ENCODE data around the gene TMEM165. TPM values are rescaled to one million over a fixed set of nuclear protein-coding genes. Genes with fewer than 3 reads are reported as not detected.
"Not testable (repeated sequence)": the region's sequence is repeated elsewhere in the genome, so short reads cannot be mapped to it uniquely, and the experiment has no call there.

The TMEM165 gene, protein sequence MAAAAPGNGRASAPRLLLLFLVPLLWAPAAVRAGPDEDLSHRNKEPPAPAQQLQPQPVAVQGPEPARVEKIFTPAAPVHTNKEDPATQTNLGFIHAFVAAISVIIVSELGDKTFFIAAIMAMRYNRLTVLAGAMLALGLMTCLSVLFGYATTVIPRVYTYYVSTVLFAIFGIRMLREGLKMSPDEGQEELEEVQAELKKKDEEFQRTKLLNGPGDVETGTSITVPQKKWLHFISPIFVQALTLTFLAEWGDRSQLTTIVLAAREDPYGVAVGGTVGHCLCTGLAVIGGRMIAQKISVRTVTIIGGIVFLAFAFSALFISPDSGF
- total RNA-seq (2014; rRNA removed; shearing (Covaris generic)): 112 and 117 TPM in 2 replicates
- polyA plus RNA-seq (2015; cell fraction: cytosol; rRNA removed): 113 and 146 TPM in 2 replicates
- polyA plus RNA-seq (2015; cell fraction: nucleus; rRNA removed): 71.9 and 124 TPM in 2 replicates

DNA sequence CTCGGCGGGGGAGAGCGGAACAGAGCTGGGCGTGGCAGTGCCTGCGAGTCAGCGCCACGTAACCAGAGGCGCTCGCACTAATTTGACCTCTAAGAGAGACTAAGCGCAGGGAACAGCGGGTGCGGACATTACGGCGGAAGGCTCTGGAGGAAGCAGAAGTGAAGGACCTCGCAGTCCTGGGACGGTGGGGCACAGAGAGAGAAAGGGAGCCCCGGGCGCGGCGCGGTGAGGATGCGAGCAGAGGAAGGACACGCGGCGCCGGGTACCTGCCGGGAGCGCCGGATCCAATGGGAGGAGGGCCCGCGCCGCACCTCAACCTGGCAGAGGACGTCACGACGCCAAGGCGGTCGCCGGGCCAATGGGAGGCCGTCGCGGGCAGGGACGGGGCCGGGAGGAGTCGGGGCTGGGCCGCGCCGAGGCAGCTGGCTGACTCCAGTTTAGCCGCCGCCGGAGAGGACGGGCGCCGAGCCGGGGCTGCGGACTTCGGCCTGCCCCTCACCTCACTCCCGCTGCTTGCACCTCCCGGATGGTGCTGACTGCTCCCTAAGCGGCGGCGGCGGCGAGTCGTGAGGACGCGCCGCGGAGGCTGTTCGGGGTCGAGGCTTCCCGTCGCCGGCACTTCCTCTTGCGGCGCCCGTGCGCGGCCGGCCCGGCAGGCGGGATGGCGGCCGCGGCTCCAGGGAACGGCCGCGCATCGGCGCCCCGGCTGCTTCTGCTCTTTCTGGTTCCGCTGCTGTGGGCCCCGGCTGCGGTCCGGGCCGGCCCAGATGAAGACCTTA lies at the start of gene TMEM165:
Gene TMEM165, plus strand, starts transcription at position 429 of the 779 bp plus-strand sequence. Its CDS starts 233 bp downstream, at position 662.
- DNase-seq (ENCODE audit: low read depth, low spot score): peak; percentile 79
- in situ Hi-C loops (cut with HindIII; ENCODE audit: low pct_unique_long_range_greater_than_20kb, low sequenced_read_pairs): no loop called here

DNA sequence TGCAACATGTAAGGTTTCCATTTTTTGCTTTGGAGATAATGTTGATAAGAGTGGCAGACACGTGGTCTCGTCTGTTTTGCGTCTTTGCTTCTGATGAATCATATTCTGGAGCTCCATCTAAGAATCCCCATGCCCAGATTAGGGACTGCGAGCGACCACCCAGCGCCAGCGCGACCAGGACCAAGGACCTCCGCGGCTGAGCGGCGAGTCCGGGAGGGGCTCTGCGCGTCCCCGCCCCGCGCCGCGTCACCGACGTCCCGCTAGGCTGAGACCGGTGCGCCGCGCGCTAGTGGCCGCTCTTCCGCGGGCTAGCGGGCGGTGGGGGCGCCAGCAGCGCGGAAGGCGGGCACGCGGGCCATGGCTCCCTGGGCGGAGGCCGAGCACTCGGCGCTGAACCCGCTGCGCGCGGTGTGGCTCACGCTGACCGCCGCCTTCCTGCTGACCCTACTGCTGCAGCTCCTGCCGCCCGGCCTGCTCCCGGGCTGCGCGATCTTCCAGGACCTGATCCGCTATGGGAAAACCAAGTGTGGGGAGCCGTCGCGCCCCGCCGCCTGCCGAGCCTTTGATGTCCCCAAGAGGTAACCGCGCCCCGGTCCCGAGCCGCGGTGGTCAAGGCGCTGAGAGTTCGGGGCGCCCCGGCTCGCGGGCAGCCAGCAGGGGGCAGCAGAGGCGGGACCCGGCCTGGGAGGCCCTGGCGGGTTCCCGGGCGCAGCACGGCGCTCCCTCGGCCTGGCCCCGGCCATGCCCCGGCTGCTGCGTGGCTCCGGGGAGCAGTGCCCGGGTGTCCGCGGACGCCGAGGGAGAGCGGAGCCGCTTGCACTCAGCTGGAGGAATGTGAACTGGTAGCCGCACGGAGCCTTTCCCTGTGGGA lies 49.5 kb upstream of the TMEM165 start, which contains the start of gene SRD5A3:
Gene SRD5A3, plus strand, starts transcription at position 263 of the 871 bp plus-strand sequence. Its CDS starts 95 bp downstream, at position 358.
- peak; percentile 70 for DNase-seq (ENCODE audit: low read depth, low spot score)
- in situ Hi-C loops (cut with HindIII; ENCODE audit: low pct_unique_long_range_greater_than_20kb, low sequenced_read_pairs): no loop called here

DNA sequence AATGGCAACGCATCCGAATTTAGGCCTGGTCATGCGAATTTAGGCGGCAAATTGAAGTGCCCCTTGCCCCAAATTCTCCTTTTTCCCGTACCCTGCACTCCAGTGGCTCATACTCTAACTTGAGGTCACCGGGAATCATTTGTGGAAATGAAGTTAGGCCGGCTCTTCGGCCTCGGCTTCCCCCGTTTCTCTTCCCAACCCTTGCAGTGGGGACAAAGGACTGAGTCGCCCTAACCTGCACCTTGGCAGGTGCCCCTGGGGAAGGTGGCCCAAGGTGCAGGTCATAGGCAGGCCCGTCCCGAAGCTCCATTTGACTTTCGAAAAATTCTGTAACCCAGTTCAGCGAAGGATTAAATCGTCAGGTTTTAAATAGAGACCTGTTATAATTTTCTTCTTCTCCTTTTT lies 48.9 kb upstream of the TMEM165 start:
- in situ Hi-C loops (cut with HindIII; ENCODE audit: low pct_unique_long_range_greater_than_20kb, low sequenced_read_pairs): no loop called here
- no peak for DNase-seq (ENCODE audit: low read depth, low spot score)

DNA sequence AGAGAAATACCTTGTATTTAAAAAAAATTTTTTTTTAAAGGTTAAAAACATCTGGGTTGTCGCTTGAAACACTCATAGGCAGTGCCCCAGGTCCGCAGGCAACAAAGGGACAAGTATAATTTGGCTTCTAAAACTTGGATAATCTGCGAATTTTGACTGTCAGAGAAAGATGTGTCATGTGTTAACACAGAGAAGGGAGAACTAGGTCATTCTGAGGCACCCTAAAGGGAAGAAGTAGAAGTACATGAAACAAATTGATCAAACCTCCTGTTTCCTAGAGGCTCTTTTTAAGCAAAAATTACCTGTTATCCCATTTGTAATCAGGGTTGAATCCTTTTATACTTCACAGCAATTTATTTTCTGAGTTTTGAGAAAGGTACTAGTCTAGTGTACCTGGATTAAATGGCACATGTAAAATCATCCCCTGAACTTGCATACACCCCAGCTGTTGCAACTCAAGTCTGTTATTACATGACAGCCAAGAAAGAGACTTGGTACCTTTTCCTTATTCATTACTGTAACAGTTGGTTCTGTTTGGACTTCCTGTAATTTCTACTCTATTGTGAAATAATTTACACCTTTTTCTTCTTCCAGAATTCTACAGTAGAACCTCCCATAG lies 48.0 kb upstream of the TMEM165 start:
- no peak for DNase-seq (ENCODE audit: low read depth, low spot score)
- in situ Hi-C loops (cut with HindIII; ENCODE audit: low pct_unique_long_range_greater_than_20kb, low sequenced_read_pairs): no loop called here

DNA sequence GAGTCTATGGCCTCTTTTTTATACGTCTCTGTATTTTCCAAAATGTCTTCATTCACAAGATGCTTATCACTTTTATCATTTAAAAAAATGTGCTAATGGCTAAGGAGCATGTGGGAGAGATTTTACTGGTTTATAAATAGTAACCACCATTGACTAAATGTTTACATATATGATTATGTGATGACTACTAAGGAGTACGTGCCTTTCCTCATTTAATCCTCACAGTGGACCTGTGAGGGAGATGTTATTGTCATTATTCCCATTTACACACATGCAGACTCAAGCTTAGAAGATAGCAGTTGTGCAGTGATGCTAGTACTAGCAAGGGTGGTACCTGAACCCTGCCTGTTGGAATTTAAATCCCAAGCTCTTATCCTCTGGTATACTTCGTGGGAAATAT lies 47.3 kb upstream of the TMEM165 start:
- DNase-seq (ENCODE audit: low read depth, low spot score): no peak
- in situ Hi-C loops (cut with HindIII; ENCODE audit: low pct_unique_long_range_greater_than_20kb, low sequenced_read_pairs): no loop called here

DNA sequence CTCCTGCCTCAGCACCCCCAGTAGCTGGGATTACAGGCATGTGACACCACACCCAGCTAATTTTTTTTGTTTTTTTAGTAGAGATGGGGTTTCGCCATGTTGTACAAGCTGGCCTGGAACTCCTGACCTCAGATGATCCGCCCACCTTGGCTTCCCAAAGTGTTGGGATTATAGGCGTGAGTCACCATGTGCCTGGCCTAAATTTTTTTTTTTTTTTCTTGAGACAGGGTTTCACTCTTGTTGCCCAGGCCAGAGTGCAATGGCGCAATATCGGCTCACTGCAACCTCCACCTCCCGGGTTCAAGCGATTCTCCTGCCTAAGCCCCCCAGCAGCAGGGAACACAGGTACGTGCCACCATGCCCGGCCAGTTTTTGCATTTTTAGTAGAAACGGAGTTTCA lies 44.9 kb upstream of the TMEM165 start:
- in situ Hi-C loops (cut with HindIII; ENCODE audit: low pct_unique_long_range_greater_than_20kb, low sequenced_read_pairs); DNase-seq (ENCODE audit: low read depth, low spot score): not testable (repeated sequence)

DNA sequence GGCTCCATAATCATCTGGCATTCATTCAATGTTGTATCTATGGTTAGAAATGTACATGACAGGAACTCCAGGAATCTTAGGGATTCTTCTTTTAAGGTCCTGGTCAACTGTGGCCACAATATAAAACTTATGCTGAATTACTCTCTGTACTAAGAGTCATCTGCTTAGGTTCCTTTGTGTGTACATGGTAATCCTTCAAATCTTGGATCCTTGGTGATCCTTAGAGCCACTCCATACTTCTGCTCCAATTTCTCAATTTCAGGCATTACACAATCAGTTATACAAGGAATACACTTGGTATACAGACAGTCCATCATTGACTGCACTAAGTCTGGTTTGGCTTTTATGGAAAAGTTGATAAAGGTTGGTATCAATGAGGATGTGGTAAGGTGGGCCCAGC lies 43.9 kb upstream of the TMEM165 start:
- in situ Hi-C loops (cut with HindIII; ENCODE audit: low pct_unique_long_range_greater_than_20kb, low sequenced_read_pairs): no loop called here
- no peak for DNase-seq (ENCODE audit: low read depth, low spot score)

DNA sequence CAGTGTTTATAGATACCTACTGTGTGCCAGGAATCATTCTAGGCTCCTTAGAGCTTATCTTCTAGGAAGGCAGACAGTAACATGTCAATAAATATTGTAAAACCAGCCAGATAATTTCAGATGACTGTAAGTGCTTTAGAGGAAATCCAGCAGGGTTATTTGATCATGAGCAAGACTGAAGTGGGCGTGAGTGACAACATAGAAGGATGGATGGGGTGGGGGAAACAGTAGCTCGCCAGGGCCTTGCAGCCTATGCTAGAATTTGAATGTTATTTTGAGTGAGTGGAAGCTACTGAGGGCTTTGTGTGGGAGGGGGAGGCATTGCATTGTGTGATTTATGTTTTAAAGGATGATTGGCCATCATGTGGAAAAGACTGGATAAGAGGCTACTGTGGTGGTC lies 43.0 kb upstream of the TMEM165 start:
- DNase-seq (ENCODE audit: low read depth, low spot score): no peak

DNA sequence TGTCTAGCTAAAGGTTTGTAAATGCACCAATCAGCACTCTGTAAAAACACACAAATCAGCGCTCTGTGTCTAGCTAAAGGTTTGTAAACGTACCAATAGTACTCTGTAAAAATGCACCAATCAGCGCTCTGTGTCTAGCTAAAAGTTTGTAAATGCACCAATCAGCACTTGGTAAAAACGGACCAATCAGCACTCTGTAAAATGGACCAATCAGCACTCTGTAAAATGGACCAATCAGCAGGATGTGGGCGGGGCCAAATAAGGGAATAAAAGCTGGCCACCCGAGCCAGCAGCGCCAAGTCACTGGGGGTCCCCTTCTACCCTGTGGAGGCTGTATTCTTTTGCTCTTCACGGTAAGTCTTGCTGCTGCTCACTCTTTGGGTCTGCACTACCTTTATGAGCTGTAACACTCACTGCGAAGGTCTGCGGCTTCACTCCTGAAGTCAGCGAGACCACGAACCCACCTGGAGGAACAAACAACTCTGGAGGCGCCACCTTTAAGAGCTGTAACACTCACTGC lies 42.5 kb upstream of the TMEM165 start:
- DNase-seq (ENCODE audit: low read depth, low spot score); in situ Hi-C loops (cut with HindIII; ENCODE audit: low pct_unique_long_range_greater_than_20kb, low sequenced_read_pairs): not testable (repeated sequence)

More for the DNA sequence above, 43.0 kb upstream of the TMEM165 start:
- in situ Hi-C loops (cut with HindIII; ENCODE audit: low pct_unique_long_range_greater_than_20kb, low sequenced_read_pairs): no loop called here

DNA sequence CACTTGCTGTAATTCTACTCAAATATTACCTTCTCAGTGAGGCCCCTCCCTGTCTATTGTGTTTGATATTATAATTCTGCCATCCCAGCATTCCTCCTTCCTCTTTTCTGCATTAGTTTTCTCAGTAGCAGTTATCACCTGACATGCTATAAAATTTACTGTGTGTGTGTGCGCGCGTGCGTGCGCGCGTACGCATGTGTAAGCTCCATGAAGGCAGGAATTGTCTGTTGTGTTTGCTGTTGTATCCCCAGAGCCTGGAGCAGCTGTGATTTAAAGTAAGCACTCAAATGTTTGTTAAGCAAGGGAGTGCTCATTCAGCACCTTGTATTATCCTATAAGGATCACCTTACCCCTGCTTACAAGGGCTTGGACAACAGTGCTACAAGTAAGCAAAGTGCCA lies 41.1 kb upstream of the TMEM165 start:
- in situ Hi-C loops (cut with HindIII; ENCODE audit: low pct_unique_long_range_greater_than_20kb, low sequenced_read_pairs): no loop called here
- DNase-seq (ENCODE audit: low read depth, low spot score): no peak

DNA sequence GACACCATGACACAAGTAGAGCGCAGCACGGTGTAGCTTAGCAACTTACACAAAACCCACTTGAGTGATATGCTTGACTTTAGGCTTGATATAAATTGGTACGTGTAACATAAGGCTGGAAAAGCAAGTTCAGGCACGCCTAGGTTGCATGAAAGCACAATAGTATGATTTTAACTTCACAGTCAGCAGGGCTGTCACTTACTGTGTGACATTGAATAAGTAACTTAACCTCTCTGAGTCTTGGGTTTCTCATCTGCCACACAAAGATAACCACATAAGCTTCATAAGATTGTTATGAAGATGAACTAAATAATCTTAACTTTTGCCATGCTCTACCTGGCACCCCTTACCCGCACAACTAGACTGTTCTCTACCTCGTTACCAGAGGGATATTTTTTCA lies 40.2 kb upstream of the TMEM165 start:
- DNase-seq (ENCODE audit: low read depth, low spot score): no peak
- in situ Hi-C loops (cut with HindIII; ENCODE audit: low pct_unique_long_range_greater_than_20kb, low sequenced_read_pairs): no loop called here

DNA sequence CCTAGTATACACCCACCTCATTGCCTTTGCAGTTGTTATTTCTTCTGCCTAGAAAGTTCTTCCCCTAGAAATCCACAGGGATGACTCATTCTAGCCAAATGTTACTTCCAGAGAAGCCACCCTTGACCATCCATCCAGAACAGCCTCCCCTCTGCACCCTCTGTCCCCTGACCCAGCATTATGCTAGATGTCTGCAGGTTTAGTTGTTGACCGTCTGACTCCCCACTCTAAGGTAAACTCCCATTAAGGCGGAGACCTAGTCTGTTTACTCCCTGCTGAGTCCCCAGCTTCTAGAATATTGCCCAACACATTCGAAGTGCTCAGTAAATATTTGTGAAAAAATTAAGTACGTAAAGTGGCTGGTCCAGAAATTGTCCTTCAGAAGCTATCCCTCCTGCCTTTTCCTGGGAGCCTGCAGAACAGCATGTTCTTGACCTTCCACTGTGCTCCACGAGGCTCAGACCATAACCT lies 38.7 kb upstream of the TMEM165 start:
- DNase-seq (ENCODE audit: low read depth, low spot score): no peak
- in situ Hi-C loops (cut with HindIII; ENCODE audit: low pct_unique_long_range_greater_than_20kb, low sequenced_read_pairs): no loop called here

DNA sequence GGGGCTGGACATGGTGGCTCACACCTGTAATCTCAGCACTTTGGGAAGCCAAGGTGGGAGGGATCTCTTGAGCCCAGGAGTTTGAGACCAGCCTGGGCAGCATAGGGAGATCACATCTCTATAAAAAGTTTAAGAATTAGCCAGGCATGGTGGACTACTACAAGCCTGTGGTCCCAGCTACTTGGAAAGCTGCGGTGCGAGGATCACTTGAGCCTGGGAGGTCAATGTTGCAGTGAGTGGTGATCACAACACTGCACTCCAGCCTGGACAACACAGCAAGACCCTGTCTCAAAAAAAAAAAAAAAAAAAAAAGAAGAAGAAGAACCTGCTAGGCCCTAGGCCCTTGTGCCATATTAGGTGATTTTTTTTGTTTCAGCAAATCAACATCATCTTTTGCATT lies 37.5 kb upstream of the TMEM165 start:
- in situ Hi-C loops (cut with HindIII; ENCODE audit: low pct_unique_long_range_greater_than_20kb, low sequenced_read_pairs): no loop called here
- DNase-seq (ENCODE audit: low read depth, low spot score): no peak

DNA sequence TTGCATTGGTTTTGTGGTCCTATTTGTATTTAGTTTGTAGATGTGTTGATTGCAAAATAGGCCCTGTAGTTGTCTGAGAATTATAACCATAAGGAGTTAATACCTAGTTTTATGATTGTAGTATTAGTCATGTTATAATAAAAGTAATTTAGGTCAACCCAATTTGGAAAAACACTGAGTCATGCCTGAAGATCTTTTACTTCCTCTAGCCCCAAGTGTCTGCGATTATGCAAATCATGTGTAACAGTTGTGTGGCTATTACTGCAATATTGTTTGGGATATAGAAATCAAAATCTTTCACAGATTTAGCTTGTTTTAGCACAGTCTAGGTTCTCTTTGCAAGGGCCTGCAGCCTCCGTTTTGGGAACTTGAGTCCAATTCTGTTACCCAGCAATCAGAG lies 37.1 kb upstream of the TMEM165 start:
- no peak for DNase-seq (ENCODE audit: low read depth, low spot score)
- in situ Hi-C loops (cut with HindIII; ENCODE audit: low pct_unique_long_range_greater_than_20kb, low sequenced_read_pairs): no loop called here

DNA sequence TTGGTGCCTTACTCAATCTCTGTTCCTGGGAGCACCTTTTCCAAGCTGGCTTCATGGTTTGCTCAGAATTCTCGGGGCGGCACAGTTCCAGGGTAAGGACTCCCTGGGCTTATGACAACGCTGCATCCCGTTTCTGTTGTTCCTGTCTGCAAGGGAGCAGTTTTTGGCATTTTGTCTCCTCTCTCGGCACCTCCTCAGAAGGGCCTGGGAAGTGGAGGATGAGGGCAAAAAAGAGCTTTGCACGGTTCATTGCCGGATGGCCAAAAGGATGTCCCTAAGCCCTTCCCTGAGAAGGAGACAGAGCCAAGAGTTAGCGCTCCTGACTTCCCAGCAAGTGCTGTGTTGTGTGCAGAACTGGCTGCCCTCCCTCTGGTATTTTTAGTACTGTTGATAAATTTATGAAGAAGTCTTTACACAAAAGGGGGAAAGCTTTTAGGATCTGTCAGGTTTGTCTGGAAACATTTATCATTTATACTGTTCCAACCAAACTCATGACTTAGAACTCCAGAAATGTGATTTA lies 36.3 kb upstream of the TMEM165 start:
- DNase-seq (ENCODE audit: low read depth, low spot score): no peak
- in situ Hi-C loops (cut with HindIII; ENCODE audit: low pct_unique_long_range_greater_than_20kb, low sequenced_read_pairs): no loop called here

DNA sequence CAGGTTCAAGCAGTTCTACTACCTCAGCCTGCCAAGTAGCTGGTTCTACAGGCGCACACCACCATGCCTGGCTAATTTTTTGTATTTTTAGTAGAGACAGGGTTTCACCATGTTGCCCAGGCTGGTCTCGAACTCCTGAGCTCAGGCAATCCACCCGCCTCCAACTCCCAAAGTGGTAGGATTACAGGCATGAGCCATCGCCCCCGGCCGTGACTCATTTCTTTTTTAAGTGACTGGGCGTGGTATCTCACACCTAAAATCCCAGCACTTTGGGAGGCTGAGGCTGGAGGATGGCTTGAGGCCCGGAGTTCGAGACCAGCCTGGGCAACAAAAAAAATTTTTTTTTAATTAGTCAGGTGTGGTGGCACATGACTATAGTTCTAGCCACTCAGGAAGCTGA lies 32.8 kb upstream of the TMEM165 start:
- DNase-seq (ENCODE audit: low read depth, low spot score); in situ Hi-C loops (cut with HindIII; ENCODE audit: low pct_unique_long_range_greater_than_20kb, low sequenced_read_pairs): not testable (repeated sequence)
